Fibroblast of the aortic adventitia (primary cell): ENCODE data around the gene ABR. TPM values are rescaled to one million over a fixed set of nuclear protein-coding genes. Genes with fewer than 3 reads are reported as not detected.
"Not testable (repeated sequence)": the region's sequence is repeated elsewhere in the genome, so short reads cannot be mapped to it uniquely, and the experiment has no call there.

Experiments
- DNase-seq: peaks from one replicate; pipeline ENCODE4 v3.0.0-alpha.2; 2010; ENCODE audit warnings: low read depth
- H3K4me3 ChIP-seq: 2 replicates; pipeline ENCODE4 v1.5.1; 2011; ENCODE audit warnings: low read depth, mild to moderate bottlenecking, control low read depth, low read length, moderate library complexity
- total RNA-seq: library from RNA; depleted of rRNA; stranded (reverse); fragments of >200 nt; gene quantifications from 2 replicates; pipeline ENCODE4 v1.2.3, GENCODE V29; 2012; ENCODE audit warnings: low replicate concordance
- TF ChIP-seq, protein P1 (sequence below): IDR thresholded peaks from 2 replicates; pipeline ENCODE4 v1.5.1; 2011; ENCODE audit warnings: mild to moderate bottlenecking, low read length, control low read depth, inconsistent platforms; ENCODE audit not compliant: insufficient read depth

Gene ABR
- total RNA-seq, 1 donor: 76.8 TPM

- peak; percentile 53 for DNase-seq
- H3K4me3 ChIP-seq: no peak overlapping the region
- TF ChIP-seq, protein P1, sequence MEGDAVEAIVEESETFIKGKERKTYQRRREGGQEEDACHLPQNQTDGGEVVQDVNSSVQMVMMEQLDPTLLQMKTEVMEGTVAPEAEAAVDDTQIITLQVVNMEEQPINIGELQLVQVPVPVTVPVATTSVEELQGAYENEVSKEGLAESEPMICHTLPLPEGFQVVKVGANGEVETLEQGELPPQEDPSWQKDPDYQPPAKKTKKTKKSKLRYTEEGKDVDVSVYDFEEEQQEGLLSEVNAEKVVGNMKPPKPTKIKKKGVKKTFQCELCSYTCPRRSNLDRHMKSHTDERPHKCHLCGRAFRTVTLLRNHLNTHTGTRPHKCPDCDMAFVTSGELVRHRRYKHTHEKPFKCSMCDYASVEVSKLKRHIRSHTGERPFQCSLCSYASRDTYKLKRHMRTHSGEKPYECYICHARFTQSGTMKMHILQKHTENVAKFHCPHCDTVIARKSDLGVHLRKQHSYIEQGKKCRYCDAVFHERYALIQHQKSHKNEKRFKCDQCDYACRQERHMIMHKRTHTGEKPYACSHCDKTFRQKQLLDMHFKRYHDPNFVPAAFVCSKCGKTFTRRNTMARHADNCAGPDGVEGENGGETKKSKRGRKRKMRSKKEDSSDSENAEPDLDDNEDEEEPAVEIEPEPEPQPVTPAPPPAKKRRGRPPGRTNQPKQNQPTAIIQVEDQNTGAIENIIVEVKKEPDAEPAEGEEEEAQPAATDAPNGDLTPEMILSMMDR: no peak
Observed at GRCh38 chr17:1142561-1142971, 37.2 kb downstream of the ABR start.

- no peak for DNase-seq
- no peak overlapping the region for H3K4me3 ChIP-seq
- TF ChIP-seq, protein P1: no peak
Observed at GRCh38 chr17:1137465-1137894, 42.3 kb downstream of the ABR start.

DNA sequence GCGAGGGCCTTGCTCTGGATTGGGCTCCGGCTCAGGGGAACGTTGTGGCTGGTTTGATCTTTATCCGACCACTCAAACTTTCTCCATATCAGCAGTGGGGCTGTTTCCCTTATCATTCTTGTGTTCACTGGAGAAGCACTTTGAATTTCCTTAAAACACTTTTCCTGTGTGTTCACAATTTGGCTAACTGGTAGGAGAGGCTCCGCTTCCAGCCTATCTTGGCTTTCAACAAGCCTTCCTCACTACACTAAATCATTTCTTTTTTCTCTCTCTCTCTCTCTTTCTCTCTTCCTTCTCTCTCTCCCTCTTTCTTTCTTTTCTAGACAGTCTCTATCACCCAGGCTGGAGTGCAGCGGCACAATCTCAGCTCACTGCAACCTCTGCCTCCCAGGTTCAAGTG, 43.0 kb downstream of the ABR start:
- DNase-seq: no peak
- TF ChIP-seq, protein P1: no peak
- H3K4me3 ChIP-seq: no peak overlapping the region

DNA sequence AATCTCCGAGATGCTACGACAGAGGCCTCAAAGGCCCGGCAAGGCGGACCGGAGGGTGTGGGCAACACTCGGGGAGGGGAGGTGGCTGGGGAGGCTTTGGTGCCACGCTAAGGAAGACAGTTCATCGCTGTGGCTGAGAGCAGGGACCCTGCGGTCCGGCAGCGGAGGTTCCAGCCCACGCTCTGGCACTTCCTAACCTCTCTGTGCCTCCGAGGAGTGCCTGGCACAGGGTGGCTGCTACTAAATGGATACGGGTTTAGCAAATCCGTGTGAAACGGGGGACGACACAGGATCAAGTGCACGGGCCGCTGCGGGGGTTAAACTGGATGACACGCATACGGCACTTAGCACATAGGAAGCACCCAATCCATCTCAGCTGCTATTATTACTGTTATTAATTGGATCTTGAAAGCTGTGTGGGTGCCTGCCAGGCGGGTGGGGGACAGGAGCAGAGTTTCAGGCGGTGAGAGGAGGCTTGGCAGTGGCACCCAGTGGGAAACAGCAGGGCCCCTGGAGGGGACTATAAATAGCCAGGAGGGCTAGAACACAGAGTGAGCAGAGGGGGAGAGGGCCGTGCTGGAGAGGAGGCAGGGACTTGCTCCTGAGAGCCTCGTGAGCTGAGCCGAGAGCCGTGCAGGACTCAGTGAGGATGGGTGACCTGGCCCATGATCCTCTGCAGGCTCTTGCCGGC, 45.0 kb downstream of the ABR start:
- TF ChIP-seq, protein P1: no peak
- DNase-seq: no peak
- no peak overlapping the region for H3K4me3 ChIP-seq

DNA sequence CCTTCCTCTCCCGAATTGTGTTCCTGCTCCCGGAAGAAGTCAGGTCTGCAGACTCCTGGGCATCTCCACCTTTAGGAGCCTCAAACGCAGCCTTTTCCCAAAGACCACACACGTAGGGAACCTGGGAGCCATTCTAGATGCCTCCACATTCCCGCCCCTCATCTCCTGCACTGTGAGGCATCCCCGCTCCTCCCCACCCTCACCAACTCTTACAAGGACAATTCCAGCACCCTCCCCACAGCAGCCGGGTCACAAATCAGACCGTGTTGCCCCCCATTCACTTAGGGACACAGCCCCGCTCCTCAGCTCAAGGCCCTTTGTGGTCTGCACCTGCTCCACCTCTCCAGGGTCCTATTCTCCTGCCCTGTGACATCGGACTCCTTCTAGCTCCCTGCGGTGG, 49.6 kb downstream of the ABR start:
- no peak overlapping the region for H3K4me3 ChIP-seq
- DNase-seq: no peak
- TF ChIP-seq, protein P1: no peak

DNA sequence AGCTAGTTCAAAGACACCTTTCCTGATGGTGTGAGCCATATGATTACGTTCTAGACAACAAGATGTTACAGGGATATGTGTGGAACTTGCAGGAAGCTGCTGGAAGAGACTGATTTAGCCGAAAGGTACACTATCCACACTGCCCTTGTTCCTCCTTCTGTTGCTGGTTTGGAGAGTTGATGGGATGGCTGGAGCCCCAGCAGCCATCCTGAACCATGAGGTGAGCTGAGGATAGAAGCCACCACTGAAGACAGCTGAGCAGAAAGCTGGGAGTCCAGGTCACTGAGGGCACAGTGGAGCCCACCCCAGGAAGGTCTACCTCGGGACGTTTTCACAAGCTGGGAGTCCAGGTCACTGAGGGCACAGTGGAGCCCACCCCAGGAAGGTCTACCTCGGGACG, 51.3 kb downstream of the ABR start:
- not testable (repeated sequence) for DNase-seq

GRCh38 chr17:1126801-1127550, 52.8 kb downstream of the ABR start:
- no peak overlapping the region for H3K4me3 ChIP-seq
- no peak for DNase-seq
- TF ChIP-seq, protein P1: no peak

More for the DNA sequence above, 51.3 kb downstream of the ABR start:
- H3K4me3 ChIP-seq: not testable (repeated sequence)
